ENCODE data around the gene CSK.
A peak's percentile ranks its signal among the peaks of the same experiment; 100 is the strongest.

CSK gene

GRCh38 chr15:74835312-74835823 is 53.5 kb downstream of the CSK start:
- no peaks in the 10 kb centered on the region for H3K27me3 Mint-ChIP-seq
- H3K36me3 Mint-ChIP-seq = no peaks in the 10 kb centered on the region
- no peaks in the 10 kb centered on the region for H3K9me3 Mint-ChIP-seq
- H3K27ac Mint-ChIP-seq = no peak overlapping the region
- H3K4me3 Mint-ChIP-seq = no peak overlapping the region
- peaks cover 7% of the 10 kb centered on the region for H3K4me1 Mint-ChIP-seq

GRCh38 chr15:74836846-74837245 is 55.0 kb downstream of the CSK start:
- H3K9me3 Mint-ChIP-seq = no peaks in the 10 kb centered on the region
- no peaks in the 10 kb centered on the region for H3K36me3 Mint-ChIP-seq
- no peaks in the 10 kb centered on the region for H3K27me3 Mint-ChIP-seq
- no peak overlapping the region for H3K4me3 Mint-ChIP-seq
- H3K4me1 Mint-ChIP-seq = peaks cover 18% of the 10 kb centered on the region
- no peak overlapping the region for H3K27ac Mint-ChIP-seq

- no peaks in the 10 kb centered on the region for H3K9me3 Mint-ChIP-seq
- no peaks in the 10 kb centered on the region for H3K36me3 Mint-ChIP-seq
- H3K4me1 Mint-ChIP-seq = peaks cover 25% of the 10 kb centered on the region
- H3K27ac Mint-ChIP-seq = no peak overlapping the region
- H3K4me3 Mint-ChIP-seq = no peak overlapping the region
- H3K27me3 Mint-ChIP-seq = no peaks in the 10 kb centered on the region
Observed at GRCh38 chr15:74837482-74838136, 55.7 kb downstream of the CSK start.

GRCh38 chr15:74838137-74838516 is 56.2 kb downstream of the CSK start:
- no peak overlapping the region for H3K27ac Mint-ChIP-seq
- no peaks in the 10 kb centered on the region for H3K9me3 Mint-ChIP-seq
- no peaks in the 10 kb centered on the region for H3K36me3 Mint-ChIP-seq
- H3K4me1 Mint-ChIP-seq = peaks cover 26% of the 10 kb centered on the region
- H3K27me3 Mint-ChIP-seq = no peaks in the 10 kb centered on the region
- no peak overlapping the region for H3K4me3 Mint-ChIP-seq

GRCh38 chr15:74838746-74839525 is 57.1 kb downstream of the CSK start:
- Mint-ChIP-seq H3K9me3 (no peaks in the 10 kb centered on the region), H3K27ac (no peak overlapping the region), H3K36me3 (no peaks in the 10 kb centered on the region), H3K4me1 (peaks cover 30% of the 10 kb centered on the region), H3K27me3 (no peaks in the 10 kb centered on the region), H3K4me3 (no peak overlapping the region)

GRCh38 chr15:74839526-74840395 is 57.9 kb downstream of the CSK start:
- H3K9me3 Mint-ChIP-seq = no peaks in the 10 kb centered on the region
- no peak overlapping the region for H3K4me3 Mint-ChIP-seq
- no peaks in the 10 kb centered on the region for H3K27me3 Mint-ChIP-seq
- no peaks in the 10 kb centered on the region for H3K36me3 Mint-ChIP-seq
- peaks cover 38% of the 10 kb centered on the region for H3K4me1 Mint-ChIP-seq
- no peak overlapping the region for H3K27ac Mint-ChIP-seq

- Mint-ChIP-seq H3K27ac (peak overlapping the region; percentile 35), H3K4me1 (peaks cover 42% of the 10 kb centered on the region), H3K27me3 (no peaks in the 10 kb centered on the region), H3K36me3 (no peaks in the 10 kb centered on the region), H3K4me3 (peak overlapping the region; percentile 92), H3K9me3 (no peaks in the 10 kb centered on the region)
Observed at GRCh38 chr15:74840851-74841775, 59.2 kb downstream of the CSK start.

GRCh38 chr15:74841891-74842373 is 60.1 kb downstream of the CSK start:
- no peaks in the 10 kb centered on the region for H3K27me3 Mint-ChIP-seq
- H3K27ac Mint-ChIP-seq = no peak overlapping the region
- H3K9me3 Mint-ChIP-seq = no peaks in the 10 kb centered on the region
- H3K4me3 Mint-ChIP-seq = peak overlapping the region; percentile 92
- H3K4me1 Mint-ChIP-seq = peaks cover 45% of the 10 kb centered on the region
- H3K36me3 Mint-ChIP-seq = no peaks in the 10 kb centered on the region

- peak within 1 kb of the TSS; percentile 98 for H3K27ac Mint-ChIP-seq
- no peaks in the 10 kb centered on the region for H3K27me3 Mint-ChIP-seq
- H3K36me3 Mint-ChIP-seq = peaks cover 2% of the 10 kb centered on the region
- peaks cover 45% of the 10 kb centered on the region for H3K4me1 Mint-ChIP-seq
- no peaks in the 10 kb centered on the region for H3K9me3 Mint-ChIP-seq
- peak within 1 kb of the TSS; percentile 92 for H3K4me3 Mint-ChIP-seq
Observed at GRCh38 chr15:74842581-74843444, 60.9 kb downstream of the CSK start, which contains the start of gene ULK3. TSS of gene ULK3 (minus strand) at chr15:74843156. CDS start at chr15:74843105, 51 bp downstream.

GRCh38 chr15:74843445-74843828 is 61.6 kb downstream of the CSK start:
- H3K4me1 Mint-ChIP-seq = peaks cover 45% of the 10 kb centered on the region

GRCh38 chr15:74843891-74844299 is 62.0 kb downstream of the CSK start:
- peaks cover 45% of the 10 kb centered on the region for H3K4me1 Mint-ChIP-seq
- H3K9me3 Mint-ChIP-seq = no peaks in the 10 kb centered on the region
- H3K36me3 Mint-ChIP-seq = peaks cover 2% of the 10 kb centered on the region
- peak overlapping the region; percentile 92 for H3K4me3 Mint-ChIP-seq
- H3K27ac Mint-ChIP-seq = peak overlapping the region; percentile 98
- H3K27me3 Mint-ChIP-seq = no peaks in the 10 kb centered on the region

More at GRCh38 chr15:74843445-74843828, 61.6 kb downstream of the CSK start:
- Mint-ChIP-seq H3K27ac (peak overlapping the region; percentile 98), H3K36me3 (peaks cover 2% of the 10 kb centered on the region), H3K27me3 (no peaks in the 10 kb centered on the region), H3K4me3 (peak overlapping the region; percentile 92), H3K9me3 (no peaks in the 10 kb centered on the region)

- H3K36me3 Mint-ChIP-seq = peaks cover 2% of the 10 kb centered on the region
- H3K27me3 Mint-ChIP-seq = no peaks in the 10 kb centered on the region
- no peaks in the 10 kb centered on the region for H3K9me3 Mint-ChIP-seq
- peaks cover 45% of the 10 kb centered on the region for H3K4me1 Mint-ChIP-seq
- peak overlapping the region; percentile 98 for H3K27ac Mint-ChIP-seq
- H3K4me3 Mint-ChIP-seq = peak overlapping the region; percentile 71
Observed at GRCh38 chr15:74844319-74845207, 62.7 kb downstream of the CSK start.

GRCh38 chr15:74845208-74845568 is 63.3 kb downstream of the CSK start:
- peak overlapping the region; percentile 71 for H3K4me3 Mint-ChIP-seq
- no peaks in the 10 kb centered on the region for H3K27me3 Mint-ChIP-seq
- H3K9me3 Mint-ChIP-seq = no peaks in the 10 kb centered on the region
- H3K27ac Mint-ChIP-seq = peak overlapping the region; percentile 98
- H3K4me1 Mint-ChIP-seq = peaks cover 45% of the 10 kb centered on the region
- peaks cover 2% of the 10 kb centered on the region for H3K36me3 Mint-ChIP-seq
